NCI-H345 treated with DMSO at 0.1 percent for 48 hours (cell line): ENCODE results near the gene FGFRL1.

Source experiments
- DNase-seq: peaks from one replicate; lab custom pipeline; 2025; ENCODE audit not compliant: unreplicated experiment; lab: John Stamatoyannopoulos, UW

The FGFRL1 gene

DNA sequence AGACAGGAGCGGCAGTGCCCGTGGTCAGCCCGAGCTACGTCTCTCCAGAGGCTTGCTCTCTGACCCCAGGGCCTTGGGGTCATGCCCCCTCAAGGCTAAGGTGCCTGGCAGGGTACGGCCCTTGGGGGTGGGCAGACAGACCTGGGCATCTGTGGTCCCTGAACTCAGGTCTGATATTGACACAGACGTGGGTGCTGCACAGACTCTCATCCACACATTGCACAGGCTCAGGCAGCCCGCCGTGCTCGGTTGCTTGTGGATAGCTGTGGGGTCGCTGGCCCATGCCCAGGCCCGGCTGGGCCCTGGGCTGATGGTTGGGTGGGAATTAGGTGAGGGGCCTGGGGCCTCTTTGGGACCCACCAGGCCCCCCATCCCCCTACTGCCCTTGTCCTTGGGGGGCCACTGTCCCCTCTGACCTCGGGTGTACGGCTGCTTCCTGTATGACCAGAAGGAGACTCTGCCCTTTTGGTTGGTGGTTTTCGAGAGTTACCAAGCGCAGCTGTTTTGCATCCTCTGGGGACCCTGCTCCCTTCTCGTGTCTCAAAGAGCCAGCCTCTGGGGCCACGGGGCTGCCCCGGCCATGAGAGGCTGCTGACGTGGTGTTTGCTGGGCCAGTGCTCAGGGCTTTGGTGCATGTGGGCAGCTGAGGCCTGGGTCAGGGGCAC lies 10.1 kb downstream of the FGFRL1 start:
- no peak for DNase-seq

DNA sequence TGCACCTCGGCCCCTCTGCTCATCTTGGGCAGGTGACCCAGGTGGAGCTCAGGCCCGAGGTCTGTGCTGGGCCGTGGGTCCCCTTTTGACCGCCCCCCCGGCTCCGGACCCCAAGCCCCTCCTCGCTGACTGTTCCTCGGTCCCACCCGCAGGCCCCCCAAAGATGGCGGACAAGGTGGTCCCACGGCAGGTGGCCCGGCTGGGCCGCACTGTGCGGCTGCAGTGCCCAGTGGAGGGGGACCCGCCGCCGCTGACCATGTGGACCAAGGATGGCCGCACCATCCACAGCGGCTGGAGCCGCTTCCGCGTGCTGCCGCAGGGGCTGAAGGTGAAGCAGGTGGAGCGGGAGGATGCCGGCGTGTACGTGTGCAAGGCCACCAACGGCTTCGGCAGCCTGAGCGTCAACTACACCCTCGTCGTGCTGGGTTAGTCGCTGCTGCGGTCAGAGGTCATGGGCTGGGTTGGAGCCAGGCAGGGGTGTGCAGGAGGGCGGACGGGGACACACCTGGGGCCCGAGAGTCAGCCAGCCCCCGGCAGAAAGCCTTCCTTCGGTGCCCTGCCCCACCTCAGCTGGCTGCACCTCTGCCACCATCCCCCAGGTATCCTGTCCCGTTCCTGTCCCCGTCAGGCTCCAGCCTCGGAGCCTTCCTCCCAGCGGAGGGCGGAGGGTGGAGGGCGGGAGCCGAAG lies 10.8 kb downstream of the FGFRL1 start:
- no peak for DNase-seq

DNA sequence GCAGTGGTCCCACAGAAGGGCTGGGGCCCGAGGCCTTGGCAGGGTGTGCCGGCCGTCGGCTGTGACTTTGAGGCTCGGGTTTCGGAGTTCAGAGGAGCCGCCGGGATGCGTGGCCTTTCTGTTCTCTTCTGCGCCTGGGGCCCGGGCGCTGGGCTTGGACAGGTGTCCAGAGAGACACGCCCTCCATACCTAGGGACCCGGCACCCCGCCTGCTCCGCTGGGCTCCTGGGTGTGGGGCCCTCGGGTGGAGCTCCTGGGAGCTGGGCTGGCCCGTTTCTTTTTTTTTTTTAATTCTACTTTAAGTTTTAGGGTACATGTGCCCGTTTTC lies 11.3 kb downstream of the FGFRL1 start:
- DNase-seq, result no peak

DNA sequence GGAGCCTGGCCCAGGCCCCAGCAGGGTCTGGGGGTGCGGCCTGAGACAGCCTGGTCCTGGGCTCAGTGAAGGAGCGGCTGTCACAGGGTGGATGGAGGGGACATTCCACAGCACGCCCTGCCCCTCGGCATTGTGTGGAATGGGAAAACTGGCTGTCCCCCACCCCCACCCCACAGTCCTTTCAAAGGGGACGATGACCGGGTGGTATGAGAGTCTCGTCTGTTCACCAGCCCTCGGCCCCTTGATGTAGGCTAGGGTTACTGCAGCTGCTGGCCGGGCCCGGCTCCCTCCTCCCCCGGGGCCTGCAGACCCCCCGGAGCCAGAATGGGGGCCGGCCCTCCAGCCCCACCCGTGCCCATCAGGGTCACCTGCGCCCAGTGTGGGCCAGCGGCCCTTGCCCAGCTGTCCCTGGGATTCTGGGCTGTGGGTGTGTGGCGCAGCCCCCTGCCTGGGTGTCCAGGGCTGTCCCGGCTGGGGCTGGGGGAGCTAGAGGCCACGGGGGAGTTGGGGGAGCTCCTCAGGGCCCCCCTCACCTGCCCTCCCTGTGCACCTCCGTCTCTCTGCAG lies 11.7 kb downstream of the FGFRL1 start:
- no peak for DNase-seq

DNA sequence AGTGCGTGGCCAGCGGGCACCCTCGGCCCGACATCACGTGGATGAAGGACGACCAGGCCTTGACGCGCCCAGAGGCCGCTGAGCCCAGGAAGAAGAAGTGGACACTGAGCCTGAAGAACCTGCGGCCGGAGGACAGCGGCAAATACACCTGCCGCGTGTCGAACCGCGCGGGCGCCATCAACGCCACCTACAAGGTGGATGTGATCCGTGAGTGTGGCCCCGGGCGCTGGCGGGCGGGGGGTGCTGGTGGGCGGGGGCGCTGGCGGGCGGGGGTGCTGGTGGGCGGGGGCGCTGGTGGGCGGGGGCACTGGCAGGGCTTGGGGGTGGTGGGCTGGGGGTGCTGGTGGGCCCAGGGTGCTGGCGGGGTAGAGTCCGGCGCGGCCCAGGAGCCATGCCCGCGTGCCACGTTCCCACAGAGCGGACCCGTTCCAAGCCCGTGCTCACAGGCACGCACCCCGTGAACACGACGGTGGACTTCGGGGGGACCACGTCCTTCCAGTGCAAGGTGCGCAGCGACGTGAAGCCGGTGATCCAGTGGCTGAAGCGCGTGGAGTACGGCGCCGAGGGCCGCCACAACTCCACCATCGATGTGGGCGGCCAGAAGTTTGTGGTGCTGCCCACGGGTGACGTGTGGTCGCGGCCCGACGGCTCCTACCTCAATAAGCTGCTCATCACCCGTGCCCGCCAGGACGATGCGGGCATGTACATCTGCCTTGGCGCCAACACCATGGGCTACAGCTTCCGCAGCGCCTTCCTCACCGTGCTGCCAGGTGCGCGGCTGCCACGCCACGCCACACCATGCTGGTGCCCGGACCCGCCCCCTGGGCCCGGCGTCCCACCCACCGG lies 12.7 kb downstream of the FGFRL1 start:
- no peak for DNase-seq

DNA sequence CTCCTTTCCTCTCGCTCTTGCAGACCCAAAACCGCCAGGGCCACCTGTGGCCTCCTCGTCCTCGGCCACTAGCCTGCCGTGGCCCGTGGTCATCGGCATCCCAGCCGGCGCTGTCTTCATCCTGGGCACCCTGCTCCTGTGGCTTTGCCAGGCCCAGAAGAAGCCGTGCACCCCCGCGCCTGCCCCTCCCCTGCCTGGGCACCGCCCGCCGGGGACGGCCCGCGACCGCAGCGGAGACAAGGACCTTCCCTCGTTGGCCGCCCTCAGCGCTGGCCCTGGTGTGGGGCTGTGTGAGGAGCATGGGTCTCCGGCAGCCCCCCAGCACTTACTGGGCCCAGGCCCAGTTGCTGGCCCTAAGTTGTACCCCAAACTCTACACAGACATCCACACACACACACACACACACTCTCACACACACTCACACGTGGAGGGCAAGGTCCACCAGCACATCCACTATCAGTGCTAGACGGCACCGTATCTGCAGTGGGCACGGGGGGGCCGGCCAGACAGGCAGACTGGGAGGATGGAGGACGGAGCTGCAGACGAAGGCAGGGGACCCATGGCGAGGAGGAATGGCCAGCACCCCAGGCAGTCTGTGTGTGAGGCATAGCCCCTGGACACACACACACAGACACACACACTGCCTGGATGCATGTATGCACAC lies 13.6 kb downstream of the FGFRL1 start:
- DNase-seq, result no peak

DNA sequence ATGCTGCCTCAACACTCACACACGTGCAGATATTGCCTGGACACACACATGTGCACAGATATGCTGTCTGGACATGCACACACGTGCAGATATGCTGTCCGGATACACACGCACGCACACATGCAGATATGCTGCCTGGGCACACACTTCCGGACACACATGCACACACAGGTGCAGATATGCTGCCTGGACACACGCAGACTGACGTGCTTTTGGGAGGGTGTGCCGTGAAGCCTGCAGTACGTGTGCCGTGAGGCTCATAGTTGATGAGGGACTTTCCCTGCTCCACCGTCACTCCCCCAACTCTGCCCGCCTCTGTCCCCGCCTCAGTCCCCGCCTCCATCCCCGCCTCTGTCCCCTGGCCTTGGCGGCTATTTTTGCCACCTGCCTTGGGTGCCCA lies 14.7 kb downstream of the FGFRL1 start:
- DNase-seq, result no peak

DNA sequence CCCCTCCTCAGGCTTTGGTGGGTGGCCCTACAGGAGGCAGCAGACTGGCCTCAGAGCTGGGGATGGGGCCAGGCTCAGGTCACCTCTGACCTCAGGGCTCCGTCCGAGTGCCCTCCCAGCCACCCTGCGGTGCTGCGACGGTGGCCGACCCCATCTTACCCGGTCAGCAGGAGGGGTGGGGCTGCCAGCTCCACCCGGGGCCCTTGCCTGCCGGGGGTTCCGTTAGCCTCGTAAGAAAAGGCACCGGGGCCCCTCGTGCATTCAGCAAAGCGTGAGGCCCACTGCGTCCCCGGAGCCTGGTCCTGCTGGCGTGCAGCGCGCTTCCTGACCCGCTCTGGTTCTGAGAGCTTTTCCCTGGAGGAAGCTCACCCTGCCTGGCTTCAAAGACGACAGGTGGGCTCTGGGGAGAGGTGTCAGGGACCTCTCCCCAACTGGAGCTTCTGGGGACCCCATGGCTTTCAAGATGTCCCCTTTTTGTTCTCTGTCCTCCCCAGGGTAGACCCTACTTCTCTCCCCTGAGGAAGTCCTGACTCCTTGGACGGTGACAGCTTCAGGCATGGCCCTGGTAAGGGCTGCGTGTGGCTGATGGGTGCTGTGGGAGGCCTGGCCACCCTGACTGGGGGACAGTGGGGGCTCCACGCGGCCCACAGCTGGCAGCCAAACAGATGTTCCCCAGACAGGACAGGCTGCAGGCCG lies 15.9 kb downstream of the FGFRL1 start:
- no peak for DNase-seq

DNA sequence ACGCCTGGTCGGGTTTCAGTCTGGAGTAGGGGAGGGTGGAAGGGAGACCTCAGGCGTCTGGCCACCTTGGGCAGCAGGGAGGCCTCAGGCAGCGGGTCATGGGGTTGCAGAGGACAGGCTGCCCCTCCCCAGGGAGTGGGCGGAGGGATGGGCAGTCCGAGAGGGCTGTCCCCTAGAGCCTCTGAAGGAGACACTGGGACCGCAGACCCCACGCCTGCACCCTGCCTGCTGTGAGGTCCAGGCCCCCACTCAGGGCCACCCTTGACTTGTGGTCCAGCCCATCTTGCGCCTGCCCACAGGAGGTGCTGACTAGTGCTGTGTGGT lies 16.5 kb downstream of the FGFRL1 start:
- DNase-seq, result no peak

DNA sequence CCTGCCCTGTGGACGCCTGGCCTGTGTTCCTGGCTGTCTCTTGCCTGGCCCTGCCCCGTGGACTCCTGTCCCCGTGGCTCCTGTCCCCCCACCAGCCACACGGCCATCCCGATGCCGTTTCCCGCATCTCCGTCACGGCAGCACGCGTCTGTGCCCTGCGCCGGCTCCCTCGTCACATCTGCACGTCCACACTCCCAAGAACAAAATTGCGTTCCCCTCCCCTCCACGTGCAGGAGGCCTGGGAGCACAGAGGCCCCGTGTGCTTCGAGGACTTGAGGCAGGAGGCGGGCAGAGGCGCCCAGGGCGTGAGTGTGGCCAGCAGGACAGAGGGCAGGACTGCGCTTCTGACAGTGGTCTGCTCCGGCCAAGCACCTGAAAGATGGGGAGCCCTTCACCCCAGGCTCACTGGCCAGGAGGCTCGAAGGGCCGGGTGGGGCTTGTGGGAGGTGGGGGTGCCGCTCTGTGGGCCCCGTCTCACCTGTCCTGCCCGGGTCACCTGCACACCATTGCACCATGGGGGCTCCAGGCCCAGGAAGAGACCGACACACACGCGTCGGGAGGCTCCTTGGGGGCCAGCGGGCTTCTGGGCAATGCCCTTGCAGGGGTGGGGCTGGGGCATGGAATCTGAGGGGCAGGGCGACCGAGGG lies 17.3 kb downstream of the FGFRL1 start:
- DNase-seq, result no peak

DNA sequence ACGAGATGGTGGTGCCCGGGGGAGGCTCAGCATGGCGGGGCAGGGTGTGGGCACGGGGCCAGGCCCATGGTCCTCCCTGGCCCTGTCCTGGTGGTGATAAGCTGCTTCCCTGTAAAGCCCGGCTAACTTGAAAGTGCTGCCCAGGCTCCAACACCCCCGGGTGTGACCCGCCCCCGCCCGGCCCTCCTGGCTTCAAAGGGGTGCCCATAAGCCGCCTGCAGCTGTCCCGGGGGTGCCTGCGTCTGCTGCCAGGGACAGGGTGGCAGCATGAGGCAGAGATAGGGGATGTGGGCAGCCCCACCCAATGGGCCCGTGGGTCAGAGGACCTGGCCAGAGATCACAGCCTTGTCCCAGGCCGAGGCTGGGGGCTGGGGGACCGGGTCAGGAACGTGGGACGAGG lies 18.1 kb downstream of the FGFRL1 start:
- DNase-seq, result no peak

DNA sequence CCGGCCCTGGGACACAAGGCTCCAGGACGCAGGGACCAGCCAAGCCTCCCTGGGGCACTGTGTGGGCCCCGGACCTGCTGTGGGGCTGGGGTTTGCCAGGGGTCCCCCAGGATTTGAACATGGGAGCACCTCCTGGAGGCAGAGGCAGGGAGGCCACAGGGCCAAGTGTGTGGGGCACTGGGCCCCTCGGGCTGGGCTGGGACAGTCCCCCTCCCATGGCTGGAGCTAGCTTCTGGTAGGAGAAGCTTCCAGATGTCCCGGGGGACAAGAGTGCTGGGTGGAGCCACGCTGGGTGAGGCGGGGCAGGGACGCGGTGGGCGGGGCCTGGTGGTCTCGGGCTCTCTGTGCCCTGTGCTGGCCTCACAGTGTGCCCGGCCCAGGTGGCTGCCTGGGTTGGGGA lies 18.6 kb downstream of the FGFRL1 start:
- no peak for DNase-seq

DNA sequence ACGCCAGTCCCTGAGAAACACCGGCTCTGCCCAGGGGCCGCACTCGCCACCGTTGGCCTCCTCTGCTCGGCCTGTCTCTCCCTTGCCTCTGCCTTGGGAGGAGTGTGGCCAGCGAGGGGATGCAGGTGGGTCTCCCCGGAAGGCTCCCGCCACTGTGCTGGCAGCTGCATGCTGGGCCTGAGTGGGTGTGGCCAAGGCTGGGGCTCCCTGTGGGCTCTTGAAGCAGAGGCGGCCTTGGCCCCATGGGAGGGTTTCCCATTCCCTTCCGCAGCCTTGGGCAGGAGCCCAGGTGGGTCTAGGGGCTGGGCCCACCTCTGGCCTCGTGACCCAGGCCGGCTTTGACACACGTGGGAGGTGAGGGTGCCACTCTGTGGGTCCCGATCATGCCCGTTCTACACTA lies 19.1 kb downstream of the FGFRL1 start:
- no peak for DNase-seq

DNA sequence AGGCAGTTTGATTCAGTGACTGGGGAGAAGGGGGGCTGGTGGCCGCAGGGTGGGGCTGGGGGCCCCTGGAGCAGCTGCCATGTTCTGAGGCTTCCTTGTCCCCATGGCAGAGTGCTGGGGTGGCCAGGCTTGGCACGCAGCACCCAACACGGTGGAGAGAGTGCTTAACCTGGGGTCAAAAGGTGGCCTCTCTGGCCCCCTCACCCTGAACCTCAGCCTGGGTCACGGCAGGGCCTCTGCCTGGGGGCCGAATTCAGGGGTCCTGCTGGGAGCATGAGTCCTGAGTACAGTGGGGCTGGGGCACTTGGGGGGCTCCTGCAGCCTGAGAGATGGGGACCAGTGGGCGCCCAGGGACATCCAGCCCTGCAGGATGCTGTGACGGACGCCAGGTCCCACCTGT lies 19.9 kb downstream of the FGFRL1 start:
- DNase-seq, result no peak

DNA sequence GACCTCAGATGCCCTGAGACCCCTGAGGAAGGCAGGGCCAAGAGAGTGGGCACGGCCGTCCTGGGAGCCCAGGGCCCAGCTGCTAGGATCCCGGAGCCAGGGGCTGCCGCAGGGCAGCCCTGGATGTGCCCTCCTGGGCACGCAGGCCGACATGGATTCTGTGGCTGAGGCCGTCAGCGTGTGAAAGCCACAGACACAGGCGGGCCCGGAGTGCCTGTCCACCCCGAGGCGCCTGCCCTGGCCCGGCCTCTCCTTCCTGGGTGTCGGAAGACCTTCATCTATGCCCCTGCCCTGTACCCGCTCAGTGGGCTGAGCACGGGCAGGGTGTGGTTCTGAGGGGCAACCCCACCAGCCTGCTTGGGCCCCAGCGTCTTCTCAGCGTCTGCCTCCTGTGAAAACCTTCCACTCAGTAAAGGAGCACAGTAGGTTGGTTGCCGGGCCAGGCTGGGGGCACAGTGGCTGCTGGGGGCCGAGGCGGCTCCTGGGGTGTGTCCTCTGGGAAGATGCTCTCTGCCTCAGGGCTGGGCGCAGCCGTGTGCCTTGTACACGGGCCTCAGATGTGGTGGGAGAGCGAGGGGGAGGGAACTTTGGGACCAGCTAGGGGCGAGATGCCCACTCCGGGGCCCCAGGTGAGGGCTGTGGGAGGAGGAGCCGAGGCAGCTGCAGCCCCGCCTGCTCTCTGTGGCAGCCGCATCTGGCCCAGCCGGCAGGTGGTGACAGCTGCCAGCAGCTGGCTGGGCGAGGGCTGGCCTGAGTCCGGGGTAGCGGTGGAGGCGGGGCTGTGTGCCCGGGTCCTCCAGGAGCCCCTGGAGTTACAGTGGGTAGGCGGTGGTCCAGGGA lies 20.8 kb downstream of the FGFRL1 start:
- DNase-seq, result no peak

DNA sequence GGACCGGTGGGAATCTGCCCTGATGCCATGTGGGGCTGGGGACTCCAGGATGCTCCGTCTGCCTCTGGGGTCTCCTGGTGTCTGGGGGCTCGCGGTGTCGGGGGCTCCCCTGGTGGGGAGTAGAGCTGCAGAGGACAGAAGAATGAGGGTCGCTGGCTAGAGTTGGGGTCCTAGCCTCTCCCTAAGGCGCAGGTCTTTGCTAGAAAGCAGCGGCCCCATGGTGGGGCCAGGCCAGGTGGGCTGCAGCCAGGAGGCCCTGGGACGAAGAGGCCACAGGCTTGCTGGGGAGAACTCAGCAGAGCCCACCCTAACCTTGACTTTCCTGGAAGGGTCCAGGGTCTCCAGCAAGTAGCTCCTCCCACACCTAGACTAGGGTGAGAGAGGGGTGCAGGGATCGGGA lies 21.4 kb downstream of the FGFRL1 start:
- no peak for DNase-seq

DNA sequence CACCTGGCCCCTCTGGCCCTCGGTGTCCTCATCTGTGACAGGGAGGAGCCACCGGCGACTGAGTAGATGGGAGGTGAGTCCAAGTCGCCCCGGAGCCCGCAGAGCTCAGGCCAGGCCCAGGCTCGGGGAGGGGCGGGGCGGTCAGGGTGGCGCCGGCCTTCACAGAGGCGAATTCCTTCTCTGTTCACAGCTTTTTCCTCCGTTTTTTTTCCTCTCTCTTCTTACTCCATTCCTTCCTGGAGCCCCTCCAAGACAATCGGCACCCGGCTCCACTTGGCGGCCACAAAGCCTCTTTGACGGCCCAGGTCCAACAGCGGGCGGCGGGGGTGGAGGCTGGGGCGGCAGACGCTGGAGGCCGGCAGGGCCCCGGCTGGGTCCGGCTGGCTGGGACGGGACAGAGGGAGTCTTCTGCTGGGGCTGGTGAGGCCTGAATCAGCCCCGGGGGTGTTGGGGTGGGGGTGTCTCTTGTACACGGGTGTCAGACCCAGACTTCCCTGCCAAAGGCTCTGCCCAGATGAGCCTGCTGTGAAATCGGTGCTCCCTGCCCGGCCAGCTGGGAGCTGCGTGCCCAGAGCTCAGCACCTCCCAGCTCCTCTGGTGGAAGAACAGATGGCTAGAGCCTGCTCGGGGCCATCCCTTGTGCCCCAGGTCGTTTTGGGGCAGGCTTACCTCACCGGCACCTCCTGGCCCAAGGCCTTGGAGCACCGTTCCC lies 22.6 kb downstream of the FGFRL1 start:
- no peak for DNase-seq

DNA sequence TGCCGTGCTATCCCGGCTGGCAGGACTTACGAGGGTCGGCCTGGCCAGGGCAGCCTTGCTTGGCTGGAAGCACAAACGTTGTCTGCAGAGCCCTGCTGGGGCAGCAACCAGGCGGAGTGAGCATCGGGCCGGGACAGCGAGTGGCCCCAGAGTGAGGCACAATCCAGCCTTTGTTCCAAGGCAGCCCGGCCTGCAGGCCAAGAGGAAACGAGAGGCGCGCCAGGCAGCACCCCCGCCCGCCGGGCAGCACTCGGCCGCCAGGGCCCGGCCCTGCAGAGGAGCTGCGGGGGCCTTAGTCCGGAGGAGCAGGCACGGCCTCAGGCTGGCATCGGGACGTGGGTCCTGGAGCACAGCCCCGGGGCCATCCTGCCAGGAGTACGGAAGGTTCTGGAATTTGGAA lies 24.1 kb downstream of the FGFRL1 start:
- no peak for DNase-seq

DNA sequence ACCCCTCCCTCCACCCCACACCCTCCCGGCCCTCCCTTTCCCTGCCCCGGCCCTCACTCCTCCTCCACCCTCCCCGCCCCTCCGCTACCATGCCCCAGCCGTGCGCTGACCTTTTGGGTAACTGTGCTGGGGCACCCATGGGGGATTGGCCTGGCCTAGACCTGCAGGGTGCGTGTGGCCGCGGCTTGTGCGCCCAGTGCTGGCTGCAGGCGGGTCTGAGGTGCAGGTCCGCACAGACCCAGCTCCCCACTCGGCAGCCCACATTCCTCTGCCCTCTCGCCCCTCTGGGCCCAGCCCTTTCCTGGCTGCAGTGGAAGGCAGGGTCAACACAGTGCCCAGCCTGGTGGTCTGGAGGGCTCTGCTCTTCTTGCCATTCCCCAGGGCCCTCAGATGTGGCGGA lies 24.7 kb downstream of the FGFRL1 start:
- no peak for DNase-seq
